MM.1S (cell line): ENCODE results near the gene PSMD14.

Experiments used
- EZH2 ChIP-seq: fragments of 300-600 bp; sonication (generic); optimal IDR thresholded peaks from 2 replicates; pipeline ENCODE3; 2017; ENCODE audit warnings: low read depth, mild to moderate bottlenecking, antibody characterized with exemption, low read length, mixed read lengths
- TF ChIP-seq, protein P1 (sequence below): fragments of 300-600 bp; sonication (generic); IDR thresholded peaks from 2 replicates; pipeline ENCODE4 v1.5.1; 2016; ENCODE audit warnings: antibody characterized with exemption, low read length, mixed read lengths

DNA sequence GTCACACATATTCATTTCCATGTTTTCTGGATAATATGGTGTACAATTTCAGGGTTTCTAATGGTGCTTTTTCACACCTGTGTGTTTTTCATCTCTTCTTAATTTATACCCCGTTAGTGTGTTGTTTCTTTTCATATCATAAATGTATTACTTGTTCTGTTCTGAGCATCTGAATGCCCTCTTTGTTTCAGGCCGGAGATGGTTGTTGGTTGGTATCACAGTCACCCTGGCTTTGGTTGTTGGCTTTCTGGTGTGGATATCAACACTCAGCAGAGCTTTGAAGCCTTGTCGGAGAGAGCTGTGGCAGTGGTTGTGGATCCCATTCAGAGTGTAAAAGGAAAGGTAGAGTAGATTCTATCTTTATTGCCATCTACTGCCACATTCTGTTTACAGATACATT, 62.8 kb downstream of the PSMD14 start:
- TF ChIP-seq, protein P1, sequence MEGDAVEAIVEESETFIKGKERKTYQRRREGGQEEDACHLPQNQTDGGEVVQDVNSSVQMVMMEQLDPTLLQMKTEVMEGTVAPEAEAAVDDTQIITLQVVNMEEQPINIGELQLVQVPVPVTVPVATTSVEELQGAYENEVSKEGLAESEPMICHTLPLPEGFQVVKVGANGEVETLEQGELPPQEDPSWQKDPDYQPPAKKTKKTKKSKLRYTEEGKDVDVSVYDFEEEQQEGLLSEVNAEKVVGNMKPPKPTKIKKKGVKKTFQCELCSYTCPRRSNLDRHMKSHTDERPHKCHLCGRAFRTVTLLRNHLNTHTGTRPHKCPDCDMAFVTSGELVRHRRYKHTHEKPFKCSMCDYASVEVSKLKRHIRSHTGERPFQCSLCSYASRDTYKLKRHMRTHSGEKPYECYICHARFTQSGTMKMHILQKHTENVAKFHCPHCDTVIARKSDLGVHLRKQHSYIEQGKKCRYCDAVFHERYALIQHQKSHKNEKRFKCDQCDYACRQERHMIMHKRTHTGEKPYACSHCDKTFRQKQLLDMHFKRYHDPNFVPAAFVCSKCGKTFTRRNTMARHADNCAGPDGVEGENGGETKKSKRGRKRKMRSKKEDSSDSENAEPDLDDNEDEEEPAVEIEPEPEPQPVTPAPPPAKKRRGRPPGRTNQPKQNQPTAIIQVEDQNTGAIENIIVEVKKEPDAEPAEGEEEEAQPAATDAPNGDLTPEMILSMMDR, result no peak
- TF ChIP-seq EZH2, result no peak
